HepG2 (cell line): Measurements from ENCODE around the gene GGA2. TPM values are rescaled to one million over a fixed set of nuclear protein-coding genes. Genes with fewer than 3 reads are reported as not detected.

Experiments used
- ATF1 ChIP-seq: IDR thresholded peaks from 2 replicates; pipeline ENCODE4 v1.6.1; 2016; ENCODE audit warnings: mild to moderate bottlenecking, control low read depth
- EED ChIP-seq: sonication (generic); formaldehyde crosslinking; IDR thresholded peaks from 2 replicates; pipeline ENCODE4 v1.5.0; 2020; ENCODE audit warnings: mild to moderate bottlenecking, missing genetic modification reagents
- FLYWCH1 ChIP-seq: sonication (generic); formaldehyde crosslinking; IDR thresholded peaks from 2 replicates; pipeline ENCODE4 v1.8.1; 2023; ENCODE audit warnings: mild to moderate bottlenecking, missing genetic modification reagents
- GATA4 ChIP-seq: sonication (generic); IDR thresholded peaks from 2 replicates; pipeline ENCODE4 v1.6.1; 2016; ENCODE audit warnings: antibody characterized with exemption, low read depth, borderline replicate concordance
- GLI4 ChIP-seq: sonication (generic); formaldehyde crosslinking; IDR thresholded peaks from 2 replicates; pipeline ENCODE4 v1.5.1; 2020; ENCODE audit warnings: missing genetic modification reagents, mild to moderate bottlenecking, moderate library complexity, borderline replicate concordance
- HDAC6 ChIP-seq: fragments of 200-600 bp; sonication (generic); IDR thresholded peaks from 2 replicates; pipeline ENCODE4 v1.7.0; 2017; ENCODE audit warnings: mild to moderate bottlenecking, antibody characterized with exemption, low read length, low read depth
- HOXA7 ChIP-seq: sonication (generic); formaldehyde crosslinking; IDR thresholded peaks from 2 replicates; pipeline ENCODE4 v1.8.1; 2022; ENCODE audit warnings: mild to moderate bottlenecking, missing genetic modification reagents, moderate library complexity
- MAZ ChIP-seq, 2 experiments: sonication (generic) in 1 of 2; formaldehyde crosslinking in 1 of 2; IDR thresholded peaks; 2 replicates each; pipeline versions ENCODE4 v1.5.0 to v1.6.1; 2012 to 2020; ENCODE audit warnings: low read depth in 2 of 2, mild to moderate bottlenecking in 2 of 2, borderline replicate concordance in 1 of 2, improper control_type of control experiment in 1 of 2, low read length in 1 of 2, missing genetic modification reagents in 1 of 2, moderate library complexity in 1 of 2
- NKX3-1 ChIP-seq: sonication (generic); formaldehyde crosslinking; IDR thresholded peaks from 2 replicates; pipeline ENCODE4 v1.5.0; 2020; ENCODE audit warnings: missing genetic modification reagents
- POLR2AphosphoS2 ChIP-seq: IDR thresholded peaks from 2 replicates; pipeline ENCODE4 v1.6.1; 2011; ENCODE audit warnings: low read depth, low read length, improper control_type of control experiment
- POLR2G ChIP-seq: fragments of 200-400 bp; formaldehyde crosslinking; IDR thresholded peaks from 2 replicates; pipeline ENCODE4 v1.6.1; 2018; ENCODE audit warnings: mild to moderate bottlenecking, low read depth, low read length, moderate library complexity
- SOX6 ChIP-seq, 2 experiments: fragments of 450-650 bp in 1 of 2; sonication (generic) in 1 of 2; formaldehyde crosslinking in 1 of 2; IDR thresholded peaks; 2 replicates each; pipeline versions ENCODE4 v1.4.0 to v1.6.1; 2017 to 2020; ENCODE audit warnings: antibody characterized with exemption in 1 of 2, mild to moderate bottlenecking in 1 of 2, missing genetic modification reagents in 1 of 2
- TAF1 ChIP-seq: sonication (generic); formaldehyde crosslinking; IDR thresholded peaks from 2 replicates; pipeline ENCODE4 v1.4.0; 2020; ENCODE audit warnings: missing genetic modification reagents
- ZNF24 ChIP-seq: fragments of 450-650 bp; IDR thresholded peaks from 2 replicates; pipeline ENCODE4 v1.6.1; 2017; ENCODE audit warnings: antibody characterized with exemption, mild to moderate bottlenecking
- ZNF367 ChIP-seq: sonication (generic); formaldehyde crosslinking; IDR thresholded peaks from 2 replicates; pipeline ENCODE4 v1.4.0; 2020; ENCODE audit warnings: missing genetic modification reagents, borderline replicate concordance
- ZNF567 ChIP-seq: sonication (generic); formaldehyde crosslinking; IDR thresholded peaks from 2 replicates; pipeline ENCODE4 v1.8.1; 2023; ENCODE audit warnings: mild to moderate bottlenecking, missing genetic modification reagents, borderline replicate concordance
- ZNF605 ChIP-seq: sonication (generic); formaldehyde crosslinking; IDR thresholded peaks from 2 replicates; pipeline ENCODE4 v1.8.0; 2022; ENCODE audit warnings: mild to moderate bottlenecking, missing genetic modification reagents
- ZSCAN12 ChIP-seq: sonication (generic); formaldehyde crosslinking; IDR thresholded peaks from 2 replicates; pipeline ENCODE4 v1.9.0; 2021; ENCODE audit warnings: mild to moderate bottlenecking, missing genetic modification reagents
- polyA plus RNA-seq, 8 experiments: library from polyadenylated mRNA; depleted of rRNA in 3 of 8; stranded (reverse) in 7 of 8; unstranded in 1 of 8; fragments of >200 nt; fragmentation: Illumina TruSeq in 4 of 8; extraction: Trizol in 4 of 8; gene quantifications; 2 replicates each; pipeline versions ENCODE4 v1.2.1 to v1.2.3, GENCODE V29; 2011 to 2016; ENCODE audit warnings: low read depth in 4 of 8, missing spikeins in 1 of 8, mixed read lengths in 1 of 8; ENCODE audit not compliant: insufficient read depth in 1 of 8
- total RNA-seq, 5 experiments: library from RNA; depleted of rRNA; stranded (reverse); fragments of >200 nt; fragmentation: Illumina TruSeq; extraction: Trizol; gene quantifications; 2 replicates each; pipeline ENCODE4 v1.2.3, GENCODE V29; 2016; ENCODE audit warnings: low read depth in 1 of 5
- TF ChIP-seq, protein P1 (sequence below): sonication (generic); formaldehyde crosslinking; IDR thresholded peaks from 2 replicates; pipeline ENCODE4 v1.9.0; 2021; ENCODE audit warnings: missing genetic modification reagents, mild to moderate bottlenecking, borderline replicate concordance
- TF ChIP-seq, protein P2 (sequence below): sonication (generic); formaldehyde crosslinking; IDR thresholded peaks from 2 replicates; pipeline ENCODE4 v1.5.1; 2020; ENCODE audit warnings: mild to moderate bottlenecking, missing genetic modification reagents, moderate library complexity
- TF ChIP-seq, protein P3 (sequence below): sonication (generic); formaldehyde crosslinking; IDR thresholded peaks from 2 replicates; pipeline ENCODE4 v1.8.0; 2022; ENCODE audit warnings: missing genetic modification reagents, mild to moderate bottlenecking, borderline replicate concordance
- TF ChIP-seq, protein P4 (sequence below), 2 experiments: fragments of 450-650 bp in 1 of 2; sonication (generic) in 1 of 2; formaldehyde crosslinking; IDR thresholded peaks; 2 replicates each; pipeline versions ENCODE4 v1.5.0 to v1.8.0; 2020 to 2022; ENCODE audit warnings: mild to moderate bottlenecking in 1 of 2, missing genetic modification reagents in 1 of 2
- TF ChIP-seq, protein P5 (sequence below): sonication (generic); formaldehyde crosslinking; IDR thresholded peaks from 2 replicates; pipeline ENCODE4 v1.5.0; 2020; ENCODE audit warnings: missing genetic modification reagents

Gene GGA2
- total and polyA plus RNA-seq, 2 of the 13 experiments (the other 11 are each of a cell fraction or from before 2014, with no cell fraction given): 51.5 to 69.8 TPM

DNA sequence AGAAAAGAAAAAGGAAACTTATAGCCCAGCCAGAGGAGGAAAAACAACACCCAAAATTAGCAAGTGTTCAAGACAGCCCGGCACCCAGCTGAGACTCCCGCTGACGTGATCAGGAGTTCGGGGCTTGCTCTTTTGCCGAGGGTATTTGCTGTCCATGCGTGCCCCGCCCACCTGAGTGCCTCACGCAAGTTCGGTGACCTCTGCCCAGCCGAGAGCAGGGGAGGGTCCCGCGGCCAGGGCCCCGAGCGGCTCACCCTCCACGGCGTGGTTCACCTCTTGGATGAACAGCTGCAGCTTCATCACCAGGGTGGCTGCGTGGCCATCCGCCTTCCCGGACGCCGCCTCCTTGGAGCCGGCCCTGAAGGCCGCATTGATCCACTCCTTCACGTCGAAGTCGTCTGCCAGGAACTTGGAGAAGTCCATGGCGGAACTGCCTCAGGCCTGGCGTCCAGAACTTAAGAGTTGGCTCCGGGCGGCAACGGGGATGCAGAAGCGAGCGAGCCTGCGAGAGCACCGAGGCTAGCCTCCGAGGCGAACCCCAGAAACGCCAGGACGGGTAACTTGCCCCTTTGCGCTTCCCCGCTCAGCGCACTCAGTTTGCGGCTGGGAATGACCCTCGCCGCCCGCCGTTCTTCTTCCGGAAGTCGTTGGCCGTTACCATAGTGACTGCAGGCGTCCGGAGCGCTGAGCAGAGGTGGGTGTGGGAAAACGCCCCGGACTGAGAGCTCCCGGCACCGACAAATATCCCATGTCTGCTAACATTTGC, 57.5 kb downstream of the GGA2 start, which contains the start of gene COG7 (continued):
- TF ChIP-seq ZNF367 (CRISPR knock-in tag) (peak; percentile 94), MAZ (IDR thresholded peaks at IDR 0.05; ENCODE audit: borderline replicate concordance, low read depth, low read length) (peak; percentile 57; the same call in 1 of the 2 replicates), MAZ (CRISPR knock-in tag; IDR thresholded peaks at IDR 0.05; ENCODE audit: low read depth) (peak; percentile 94), SOX6 (IDR thresholded peaks at IDR 0.05) (no peak), SOX6 (CRISPR knock-in tag; IDR thresholded peaks at IDR 0.05) (peak; percentile 72), ATF1 (CRISPR knock-in tag) (peak; percentile 58; the same call in 1 of the 2 replicates), ZSCAN12 (CRISPR knock-in tag) (peak; percentile 78), GLI4 (peak; percentile 98), TAF1 (peak; percentile 95), EED (CRISPR knock-in tag) (peak; percentile 92; the same call in 1 of the 2 replicates), GATA4 (peak; percentile 51; the same call in 1 of the 2 replicates), FLYWCH1 (no peak; the same call in 1 of the 2 replicates), ZNF24 (peak; percentile 45; the same call in 1 of the 2 replicates), ZNF567 (peak; percentile 77), POLR2AphosphoS2 (no peak), POLR2G (peak; percentile 98), ZNF605 (peak; percentile 79), HOXA7 (CRISPR knock-in tag) (no peak), HDAC6 (no peak), NKX3-1 (peak; percentile 98)
- TF ChIP-seq, protein P1, sequence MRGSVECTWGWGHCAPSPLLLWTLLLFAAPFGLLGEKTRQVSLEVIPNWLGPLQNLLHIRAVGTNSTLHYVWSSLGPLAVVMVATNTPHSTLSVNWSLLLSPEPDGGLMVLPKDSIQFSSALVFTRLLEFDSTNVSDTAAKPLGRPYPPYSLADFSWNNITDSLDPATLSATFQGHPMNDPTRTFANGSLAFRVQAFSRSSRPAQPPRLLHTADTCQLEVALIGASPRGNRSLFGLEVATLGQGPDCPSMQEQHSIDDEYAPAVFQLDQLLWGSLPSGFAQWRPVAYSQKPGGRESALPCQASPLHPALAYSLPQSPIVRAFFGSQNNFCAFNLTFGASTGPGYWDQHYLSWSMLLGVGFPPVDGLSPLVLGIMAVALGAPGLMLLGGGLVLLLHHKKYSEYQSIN (CRISPR knock-in tag): 0 out of 2 replicates have a peak, but pooled peaks have one; percentile 59
- TF ChIP-seq, protein P2, sequence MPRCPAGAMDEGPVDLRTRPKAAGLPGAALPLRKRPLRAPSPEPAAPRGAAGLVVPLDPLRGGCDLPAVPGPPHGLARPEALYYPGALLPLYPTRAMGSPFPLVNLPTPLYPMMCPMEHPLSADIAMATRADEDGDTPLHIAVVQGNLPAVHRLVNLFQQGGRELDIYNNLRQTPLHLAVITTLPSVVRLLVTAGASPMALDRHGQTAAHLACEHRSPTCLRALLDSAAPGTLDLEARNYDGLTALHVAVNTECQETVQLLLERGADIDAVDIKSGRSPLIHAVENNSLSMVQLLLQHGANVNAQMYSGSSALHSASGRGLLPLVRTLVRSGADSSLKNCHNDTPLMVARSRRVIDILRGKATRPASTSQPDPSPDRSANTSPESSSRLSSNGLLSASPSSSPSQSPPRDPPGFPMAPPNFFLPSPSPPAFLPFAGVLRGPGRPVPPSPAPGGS (CRISPR knock-in tag): peak; percentile 98
- TF ChIP-seq, protein P3, sequence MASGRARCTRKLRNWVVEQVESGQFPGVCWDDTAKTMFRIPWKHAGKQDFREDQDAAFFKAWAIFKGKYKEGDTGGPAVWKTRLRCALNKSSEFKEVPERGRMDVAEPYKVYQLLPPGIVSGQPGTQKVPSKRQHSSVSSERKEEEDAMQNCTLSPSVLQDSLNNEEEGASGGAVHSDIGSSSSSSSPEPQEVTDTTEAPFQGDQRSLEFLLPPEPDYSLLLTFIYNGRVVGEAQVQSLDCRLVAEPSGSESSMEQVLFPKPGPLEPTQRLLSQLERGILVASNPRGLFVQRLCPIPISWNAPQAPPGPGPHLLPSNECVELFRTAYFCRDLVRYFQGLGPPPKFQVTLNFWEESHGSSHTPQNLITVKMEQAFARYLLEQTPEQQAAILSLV (CRISPR knock-in tag): peak; percentile 99
- TF ChIP-seq, protein P4, sequence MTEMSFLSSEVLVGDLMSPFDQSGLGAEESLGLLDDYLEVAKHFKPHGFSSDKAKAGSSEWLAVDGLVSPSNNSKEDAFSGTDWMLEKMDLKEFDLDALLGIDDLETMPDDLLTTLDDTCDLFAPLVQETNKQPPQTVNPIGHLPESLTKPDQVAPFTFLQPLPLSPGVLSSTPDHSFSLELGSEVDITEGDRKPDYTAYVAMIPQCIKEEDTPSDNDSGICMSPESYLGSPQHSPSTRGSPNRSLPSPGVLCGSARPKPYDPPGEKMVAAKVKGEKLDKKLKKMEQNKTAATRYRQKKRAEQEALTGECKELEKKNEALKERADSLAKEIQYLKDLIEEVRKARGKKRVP (CRISPR knock-in tag; IDR thresholded peaks at IDR 0.05): peak in 1 of 2 experiments; percentile 84; a peak in 2 of 4 replicates
- TF ChIP-seq, protein P5, sequence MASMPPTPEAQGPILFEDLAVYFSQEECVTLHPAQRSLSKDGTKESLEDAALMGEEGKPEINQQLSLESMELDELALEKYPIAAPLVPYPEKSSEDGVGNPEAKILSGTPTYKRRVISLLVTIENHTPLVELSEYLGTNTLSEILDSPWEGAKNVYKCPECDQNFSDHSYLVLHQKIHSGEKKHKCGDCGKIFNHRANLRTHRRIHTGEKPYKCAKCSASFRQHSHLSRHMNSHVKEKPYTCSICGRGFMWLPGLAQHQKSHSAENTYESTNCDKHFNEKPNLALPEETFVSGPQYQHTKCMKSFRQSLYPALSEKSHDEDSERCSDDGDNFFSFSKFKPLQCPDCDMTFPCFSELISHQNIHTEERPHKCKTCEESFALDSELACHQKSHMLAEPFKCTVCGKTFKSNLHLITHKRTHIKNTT (CRISPR knock-in tag): no peak
